Measurements from ENCODE around the gene HAPSTR1. TPM values are rescaled to one million over a fixed set of nuclear protein-coding genes. Genes with fewer than 3 reads are reported as not detected.
"Not testable (repeated sequence)": the region's sequence is repeated elsewhere in the genome, so short reads cannot be mapped to it uniquely, and the experiment has no call there.

Gene HAPSTR1
- total RNA-seq, 1 experiment from 2014 or later = 56.3 TPM

- in situ Hi-C loops (cut with HindIII; ENCODE audit: low sequenced_read_pairs) = no loop called here
- DNase-seq (ENCODE audit: low spot score) = no peak
Measured at GRCh38 chr16:9068886-9069285, 22.6 kb upstream of the HAPSTR1 start.

GRCh38 chr16:9070254-9070653 lies 21.2 kb upstream of the HAPSTR1 start:
- in situ Hi-C loops (cut with HindIII; ENCODE audit: low sequenced_read_pairs) = no loop called here
- no peak for DNase-seq (ENCODE audit: low spot score)

GRCh38 chr16:9071377-9071776 lies 20.1 kb upstream of the HAPSTR1 start:
- in situ Hi-C loops (cut with HindIII; ENCODE audit: low sequenced_read_pairs) = no loop called here
- no peak for DNase-seq (ENCODE audit: low spot score)

GRCh38 chr16:9072806-9073341 lies 18.6 kb upstream of the HAPSTR1 start:
- DNase-seq (ENCODE audit: low spot score) = no peak
- in situ Hi-C loops (cut with HindIII; ENCODE audit: low sequenced_read_pairs) = no loop called here

- no peak for DNase-seq (ENCODE audit: low spot score)
- in situ Hi-C loops (cut with HindIII; ENCODE audit: low sequenced_read_pairs) = no loop called here
Measured at GRCh38 chr16:9075299-9076071, 16.0 kb upstream of the HAPSTR1 start.

GRCh38 chr16:9077091-9077809 lies 14.2 kb upstream of the HAPSTR1 start:
- in situ Hi-C loops (cut with HindIII; ENCODE audit: low sequenced_read_pairs) = no loop called here
- no peak for DNase-seq (ENCODE audit: low spot score)

- in situ Hi-C loops (cut with HindIII; ENCODE audit: low sequenced_read_pairs) = not testable (repeated sequence)
- DNase-seq (ENCODE audit: low spot score) = peak; percentile 49
Measured at GRCh38 chr16:9078467-9079429, 12.7 kb upstream of the HAPSTR1 start.

GRCh38 chr16:9079430-9079812 lies 12.0 kb upstream of the HAPSTR1 start:
- no peak for DNase-seq (ENCODE audit: low spot score)
- in situ Hi-C loops (cut with HindIII; ENCODE audit: low sequenced_read_pairs) = no loop called here

- no peak for DNase-seq (ENCODE audit: low spot score)
- in situ Hi-C loops (cut with HindIII; ENCODE audit: low sequenced_read_pairs) = no loop called here
Measured at GRCh38 chr16:9081158-9081557, 10.3 kb upstream of the HAPSTR1 start.

GRCh38 chr16:9081843-9082242 lies 9.6 kb upstream of the HAPSTR1 start:
- in situ Hi-C loops (cut with HindIII; ENCODE audit: low sequenced_read_pairs) = no loop called here
- DNase-seq (ENCODE audit: low spot score) = no peak

- no peak for DNase-seq (ENCODE audit: low spot score)
- in situ Hi-C loops (cut with HindIII; ENCODE audit: low sequenced_read_pairs) = no loop called here
Measured at GRCh38 chr16:9082422-9082821, 9.0 kb upstream of the HAPSTR1 start.

GRCh38 chr16:9087733-9088132 lies 3.7 kb upstream of the HAPSTR1 start:
- DNase-seq (ENCODE audit: low spot score); in situ Hi-C loops (cut with HindIII; ENCODE audit: low sequenced_read_pairs): not testable (repeated sequence)

GRCh38 chr16:9088848-9089247 lies 2.6 kb upstream of the HAPSTR1 start:
- no peak for DNase-seq (ENCODE audit: low spot score)
- in situ Hi-C loops (cut with HindIII; ENCODE audit: low sequenced_read_pairs) = no loop called here

- no peak for DNase-seq (ENCODE audit: low spot score)
- in situ Hi-C loops (cut with HindIII; ENCODE audit: low sequenced_read_pairs) = no loop called here
Measured at GRCh38 chr16:9089660-9090059, 1.8 kb upstream of the HAPSTR1 start.

- DNase-seq (ENCODE audit: low spot score) = no peak
- in situ Hi-C loops (cut with HindIII; ENCODE audit: low sequenced_read_pairs) = no loop called here
Measured at GRCh38 chr16:9090101-9090959, 1.1 kb upstream of the HAPSTR1 start.

GRCh38 chr16:9091867-9092281 lies 430 bp downstream of the HAPSTR1 start:
- DNase-seq (ENCODE audit: low spot score) = no peak
- in situ Hi-C loops (cut with HindIII; ENCODE audit: low sequenced_read_pairs) = no loop called here

- in situ Hi-C loops (cut with HindIII; ENCODE audit: low sequenced_read_pairs) = no loop called here
- no peak for DNase-seq (ENCODE audit: low spot score)
Measured at GRCh38 chr16:9092282-9092977, 986 bp downstream of the HAPSTR1 start.

GRCh38 chr16:9092978-9093344 lies 1.5 kb downstream of the HAPSTR1 start:
- no peak for DNase-seq (ENCODE audit: low spot score)
- in situ Hi-C loops (cut with HindIII; ENCODE audit: low sequenced_read_pairs) = no loop called here
